HL-60 (cell line): ENCODE results near the gene SWAP70.

Experiments used
- DNase-seq, 2 experiments: peaks; one replicate each; pipeline ENCODE4 v3.0.0-alpha.2; 2010 to 2020; ENCODE audit warnings: low read depth in 1 of 2, low spot score in 1 of 2
- H3K27ac ChIP-seq: fragments of 250-450 bp; sonication (Bioruptor Pico); replicated peaks from 2 replicates; pipeline ENCODE4 v1.5.1; 2020; ENCODE audit warnings: mild to moderate bottlenecking, moderate library complexity
- H3K27me3 ChIP-seq: fragments of 250-450 bp; sonication (Bioruptor Pico); 2 replicates; pipeline ENCODE4 v1.5.1; 2021; ENCODE audit warnings: mild to moderate bottlenecking, moderate library complexity; ENCODE audit not compliant: insufficient read depth, poor library complexity, severe bottlenecking
- H3K4me3 ChIP-seq: replicated peaks from 2 replicates; pipeline ENCODE4 v1.5.1; 2011; ENCODE audit warnings: mild to moderate bottlenecking, control low read depth, low read length; ENCODE audit not compliant: insufficient read depth
- GABPA ChIP-seq: IDR thresholded peaks from 2 replicates; pipeline ENCODE4 v1.6.1; 2012; ENCODE audit warnings: low read depth
- POLR2AphosphoS5 ChIP-seq: IDR thresholded peaks from 2 replicates; pipeline ENCODE4 v1.6.1; 2012; ENCODE audit warnings: low read depth
- REST ChIP-seq: IDR thresholded peaks from 2 replicates; pipeline ENCODE4 v1.6.1; 2012; ENCODE audit warnings: low read depth; ENCODE audit not compliant: insufficient replicate concordance
- SPI1 ChIP-seq: IDR thresholded peaks from 2 replicates; pipeline ENCODE4 v1.6.1; 2012; ENCODE audit warnings: low read depth, mild to moderate bottlenecking, borderline replicate concordance
- TF ChIP-seq, protein P1 (sequence below): IDR thresholded peaks from one replicate; pipeline ENCODE4 v1.5.1; 2011; ENCODE audit warnings: low read length, control low read depth, inconsistent platforms; ENCODE audit not compliant: insufficient read depth

Gene SWAP70

DNA sequence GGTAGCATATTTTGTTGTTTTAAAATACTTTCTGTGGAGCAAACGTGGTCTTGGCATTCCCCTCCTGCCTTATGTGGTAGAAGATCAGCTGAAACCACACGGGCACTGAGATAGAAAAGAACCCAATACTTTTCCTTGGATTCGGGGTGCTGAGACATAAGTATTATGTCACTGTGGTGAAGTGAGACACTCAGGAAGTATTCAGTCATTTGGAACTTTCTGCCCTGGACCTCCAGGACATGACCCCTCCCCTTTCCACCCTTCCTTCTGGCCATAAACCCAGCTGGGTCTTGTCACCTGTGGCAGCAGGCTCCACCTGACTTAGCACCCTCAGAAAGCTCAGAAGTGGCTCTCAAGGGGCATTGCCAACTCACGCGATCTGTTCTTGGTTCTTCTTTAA lies 123.4 kb downstream of the SWAP70 start:
- TF ChIP-seq SPI1 (no peak), POLR2AphosphoS5 (no peak), GABPA (no peak), REST (no peak)
- TF ChIP-seq, protein P1, sequence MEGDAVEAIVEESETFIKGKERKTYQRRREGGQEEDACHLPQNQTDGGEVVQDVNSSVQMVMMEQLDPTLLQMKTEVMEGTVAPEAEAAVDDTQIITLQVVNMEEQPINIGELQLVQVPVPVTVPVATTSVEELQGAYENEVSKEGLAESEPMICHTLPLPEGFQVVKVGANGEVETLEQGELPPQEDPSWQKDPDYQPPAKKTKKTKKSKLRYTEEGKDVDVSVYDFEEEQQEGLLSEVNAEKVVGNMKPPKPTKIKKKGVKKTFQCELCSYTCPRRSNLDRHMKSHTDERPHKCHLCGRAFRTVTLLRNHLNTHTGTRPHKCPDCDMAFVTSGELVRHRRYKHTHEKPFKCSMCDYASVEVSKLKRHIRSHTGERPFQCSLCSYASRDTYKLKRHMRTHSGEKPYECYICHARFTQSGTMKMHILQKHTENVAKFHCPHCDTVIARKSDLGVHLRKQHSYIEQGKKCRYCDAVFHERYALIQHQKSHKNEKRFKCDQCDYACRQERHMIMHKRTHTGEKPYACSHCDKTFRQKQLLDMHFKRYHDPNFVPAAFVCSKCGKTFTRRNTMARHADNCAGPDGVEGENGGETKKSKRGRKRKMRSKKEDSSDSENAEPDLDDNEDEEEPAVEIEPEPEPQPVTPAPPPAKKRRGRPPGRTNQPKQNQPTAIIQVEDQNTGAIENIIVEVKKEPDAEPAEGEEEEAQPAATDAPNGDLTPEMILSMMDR = no peak
- Histone ChIP-seq H3K27ac (no peak overlapping the region), H3K4me3 (no peak overlapping the region), H3K27me3 (no peaks in the 10 kb centered on the region)
- DNase-seq = no peak

- Histone ChIP-seq H3K4me3 (no peak overlapping the region), H3K27ac (no peak overlapping the region), H3K27me3 (no peaks in the 10 kb centered on the region)
- DNase-seq = peak; percentile 68 to 79
- TF ChIP-seq, protein P1 = no peak
- peak; percentile 20; the same call in 1 of the 2 replicates for TF ChIP-seq POLR2AphosphoS5
Observed at GRCh38 chr11:9787981-9788521, 124.2 kb downstream of the SWAP70 start.

GRCh38 chr11:9789910-9790309 lies 126.0 kb downstream of the SWAP70 start:
- DNase-seq = no peak
- no peak overlapping the region for H3K27ac ChIP-seq
- H3K27me3 ChIP-seq = no peaks in the 10 kb centered on the region
- H3K4me3 ChIP-seq = no peak overlapping the region
- TF ChIP-seq POLR2AphosphoS5 (no peak), REST (no peak), SPI1 (no peak)
- TF ChIP-seq, protein P1 = no peak

- TF ChIP-seq, protein P1 = no peak
- TF ChIP-seq POLR2AphosphoS5 = no peak
- TF ChIP-seq REST = no peak
- TF ChIP-seq SPI1 = no peak
- no peak for TF ChIP-seq GABPA
Observed at GRCh38 chr11:9790703-9791102, 126.8 kb downstream of the SWAP70 start.

More at GRCh38 chr11:9790703-9791102, 126.8 kb downstream of the SWAP70 start:
- Histone ChIP-seq H3K27ac (no peak overlapping the region), H3K4me3 (no peak overlapping the region), H3K27me3 (no peaks in the 10 kb centered on the region)
- DNase-seq = no peak
